Endometrium (tissue), 2 donors: ENCODE measurements around the gene SLC23A1.
"Not testable (repeated sequence)": the region's sequence is repeated elsewhere in the genome, so short reads cannot be mapped to it uniquely, and the experiment has no call there.

Experiments used
- FAIRE-seq: peaks from 2 replicates; lab custom pipeline; 2012; peaks lifted over from hg19 to GRCh38; lab: Jason Lieb, UNC
- donor health status: control.
- donor health status: control.

Gene SLC23A1

DNA sequence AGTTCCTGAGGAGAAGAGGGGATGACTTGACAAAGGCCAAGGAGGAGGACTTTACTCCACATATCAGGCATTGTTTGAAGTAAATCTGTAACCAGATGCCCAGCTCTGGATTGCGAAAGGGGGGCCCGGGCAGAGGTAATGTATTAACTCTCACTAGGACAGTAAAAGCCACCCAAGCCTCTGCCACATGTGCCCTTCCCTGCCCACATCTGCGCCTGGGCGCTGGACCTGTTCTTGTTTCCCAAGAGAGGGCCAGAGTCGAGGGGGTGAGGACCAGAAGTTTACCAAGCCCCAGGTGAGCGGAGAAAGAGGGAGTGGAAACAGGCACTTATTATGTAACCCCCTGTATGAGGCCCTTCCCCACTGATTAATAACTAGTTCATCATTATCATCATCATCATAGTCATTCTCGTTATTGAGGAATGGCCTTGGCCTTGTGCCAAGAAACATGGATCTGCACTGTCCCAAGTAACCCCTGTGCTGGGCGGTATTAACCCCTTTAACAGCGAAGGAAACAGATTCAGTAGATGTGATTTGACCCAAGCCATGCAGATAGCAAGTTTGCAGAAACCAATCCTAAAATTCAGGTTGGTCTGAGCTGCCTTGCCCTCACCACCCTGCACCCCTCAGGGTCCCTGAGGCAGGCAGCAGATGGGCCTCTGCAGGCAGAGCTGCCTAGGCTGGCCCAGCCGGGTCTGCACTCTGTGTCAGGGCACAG lies at the start of gene SLC23A1:
Gene SLC23A1, minus strand, starts transcription at position 23 of the 718 bp plus-strand sequence. CDS start 44 bp downstream, outside the sequence.
- no peak for FAIRE-seq

DNA sequence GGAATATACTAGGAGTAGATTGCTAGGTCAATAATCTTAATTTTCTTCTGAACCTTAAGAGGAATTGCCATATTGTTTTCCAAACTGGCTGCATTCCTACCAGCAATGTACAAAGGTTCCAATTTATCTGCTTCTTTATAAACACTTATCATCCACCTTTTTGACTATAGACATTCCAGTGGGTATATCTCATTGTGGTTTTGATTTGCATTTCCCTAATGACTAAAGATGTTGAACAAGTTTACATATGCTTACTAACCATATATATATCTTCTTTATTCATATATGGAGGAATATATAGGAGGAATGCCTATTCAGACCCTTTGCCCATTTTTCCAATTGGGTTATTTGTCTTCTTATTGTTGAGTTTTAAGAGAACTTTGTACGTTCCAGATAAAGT lies 48.6 kb upstream of the SLC23A1 start:
- FAIRE-seq, result no peak

DNA sequence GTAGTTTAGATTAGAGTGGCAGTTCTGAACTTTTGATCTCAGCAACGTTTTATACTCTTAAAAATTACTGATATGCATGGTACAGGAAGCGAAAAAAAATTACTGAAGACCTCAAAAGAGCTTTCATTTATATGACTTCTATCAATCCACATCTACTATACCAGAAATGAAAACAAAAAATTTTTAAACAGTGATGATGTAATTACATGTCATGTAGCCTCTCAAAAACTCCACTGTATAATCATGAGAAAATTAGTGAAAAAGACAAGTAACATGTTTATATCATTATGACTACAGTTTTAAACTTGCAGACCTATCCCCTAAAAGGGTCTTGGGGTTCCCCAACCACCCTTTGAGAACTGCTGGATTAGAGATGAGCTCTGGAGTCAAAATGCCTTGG lies 46.9 kb upstream of the SLC23A1 start:
- FAIRE-seq, result no peak

DNA sequence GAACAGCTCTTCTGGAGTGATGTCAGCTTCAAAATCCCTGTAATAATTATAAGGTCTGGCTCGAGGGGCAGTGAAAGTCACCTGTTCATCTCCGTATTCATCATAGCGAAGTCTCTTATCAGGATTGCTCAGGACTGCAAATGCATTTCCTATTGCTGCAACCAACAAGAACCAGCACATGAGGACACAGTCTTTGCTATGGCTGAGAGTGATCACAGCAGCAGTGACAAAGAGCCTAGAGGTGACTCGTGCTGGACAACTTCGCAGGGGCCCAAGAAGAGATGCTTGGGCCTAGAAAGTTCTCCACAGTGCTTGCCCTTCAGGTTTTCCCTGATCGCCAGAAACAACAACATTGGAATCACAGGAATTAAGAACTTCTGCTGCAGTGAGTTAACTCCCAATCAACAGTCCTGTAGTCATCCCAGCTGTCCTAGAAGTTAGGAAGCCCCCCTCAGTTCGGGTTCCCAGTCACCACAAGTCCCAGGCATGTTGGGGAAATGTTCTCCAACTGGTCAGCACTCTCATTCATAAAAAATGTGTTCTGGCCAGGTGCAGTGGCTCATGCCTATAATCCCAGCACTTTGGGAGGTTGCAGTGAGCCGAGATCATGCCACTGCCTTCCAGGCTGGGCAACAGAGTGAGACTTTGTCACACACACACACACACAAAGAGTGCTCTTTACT lies 43.2 kb upstream of the SLC23A1 start:
- no peak for FAIRE-seq

DNA sequence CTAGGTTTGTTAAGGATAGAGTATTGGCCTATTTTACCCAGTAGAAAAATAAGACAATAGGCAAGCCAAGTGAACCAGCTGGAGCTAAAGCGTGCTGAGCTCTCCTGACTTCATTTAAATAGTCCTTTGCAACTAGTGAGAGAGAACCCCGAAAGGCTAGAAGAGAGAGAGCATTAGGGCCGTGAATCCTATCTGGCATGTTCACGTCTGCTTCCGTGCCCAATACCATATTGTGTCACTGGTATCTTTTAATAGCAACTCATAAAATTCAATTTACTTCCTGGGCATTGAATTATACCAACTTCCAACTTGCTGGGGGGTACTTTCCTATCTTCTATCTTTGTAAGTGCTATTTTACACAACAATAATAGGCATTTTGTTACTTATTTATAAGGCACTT lies 42.4 kb upstream of the SLC23A1 start:
- no peak for FAIRE-seq

DNA sequence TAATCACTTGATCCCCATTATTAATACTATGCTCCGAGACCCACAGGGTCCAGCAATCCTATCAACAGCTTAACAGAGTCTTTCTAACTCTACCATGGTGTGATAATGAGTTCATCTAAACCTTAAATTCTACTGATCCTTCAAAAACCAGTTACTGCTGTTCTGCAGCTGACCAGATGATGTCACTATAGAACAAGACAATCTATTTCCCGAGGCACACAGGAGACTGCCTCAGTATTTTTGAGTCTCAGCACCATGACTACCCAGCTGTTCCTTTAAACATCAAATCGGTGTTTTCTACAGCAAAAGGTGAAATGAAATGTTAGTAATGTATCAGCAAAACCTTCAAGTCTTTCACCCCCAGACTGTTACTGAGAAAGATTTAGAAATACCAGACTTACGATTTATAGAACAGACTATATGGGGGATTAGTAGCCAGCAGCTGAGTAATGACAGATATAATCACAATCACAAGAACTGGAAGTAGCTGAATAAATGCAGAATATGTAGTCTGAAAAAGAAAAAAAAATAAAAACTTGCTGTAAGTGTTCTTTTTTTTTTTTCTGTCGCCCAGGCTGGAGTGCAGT lies 39.3 kb upstream of the SLC23A1 start:
- FAIRE-seq, result peak; percentile 79

DNA sequence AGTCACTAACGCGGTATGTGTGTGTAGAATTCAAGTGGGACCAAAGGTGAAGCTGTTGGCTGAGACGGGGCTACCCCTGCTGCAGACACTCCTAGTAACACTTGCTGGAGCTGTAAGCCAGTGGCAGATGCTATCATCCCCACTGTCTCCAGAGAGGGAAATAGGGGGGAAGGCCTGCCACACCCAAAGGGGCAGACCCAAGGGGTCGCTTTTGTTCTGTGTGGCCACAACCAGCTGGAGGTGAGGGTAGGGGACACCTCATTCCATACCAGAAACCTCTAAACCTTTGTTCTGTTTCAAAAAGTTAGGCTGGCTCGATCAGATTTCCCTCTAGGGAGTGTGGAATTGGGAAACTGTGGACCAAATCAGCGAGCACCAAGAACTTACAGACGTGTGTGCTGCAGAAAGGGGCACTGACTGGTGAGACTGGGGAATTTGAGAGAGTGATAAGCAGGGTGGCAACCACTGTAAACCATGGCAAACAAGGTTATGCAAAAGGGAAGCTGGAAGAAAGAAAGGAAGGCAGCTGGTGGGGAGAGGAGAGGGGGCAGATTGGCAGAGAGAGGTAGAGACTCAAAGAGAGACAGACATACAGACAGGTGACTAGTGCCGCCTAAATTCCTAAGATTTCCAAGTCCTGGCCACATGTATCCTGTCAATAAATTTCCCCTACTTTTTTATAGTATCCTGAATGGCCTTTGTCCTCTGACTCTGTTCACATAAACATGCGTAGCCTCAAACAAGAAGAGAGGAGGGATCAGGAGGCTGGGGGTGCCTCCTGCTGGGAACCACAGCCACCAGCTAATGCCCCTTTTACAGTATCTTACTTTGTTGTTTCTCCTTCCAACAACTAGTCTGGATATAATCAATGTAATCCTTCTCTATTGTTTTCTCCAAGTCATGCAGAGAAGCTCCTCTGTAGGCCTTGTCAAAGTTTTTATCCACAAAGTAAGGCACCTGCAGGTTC lies 36.4 kb upstream of the SLC23A1 start:
- FAIRE-seq, result no peak

DNA sequence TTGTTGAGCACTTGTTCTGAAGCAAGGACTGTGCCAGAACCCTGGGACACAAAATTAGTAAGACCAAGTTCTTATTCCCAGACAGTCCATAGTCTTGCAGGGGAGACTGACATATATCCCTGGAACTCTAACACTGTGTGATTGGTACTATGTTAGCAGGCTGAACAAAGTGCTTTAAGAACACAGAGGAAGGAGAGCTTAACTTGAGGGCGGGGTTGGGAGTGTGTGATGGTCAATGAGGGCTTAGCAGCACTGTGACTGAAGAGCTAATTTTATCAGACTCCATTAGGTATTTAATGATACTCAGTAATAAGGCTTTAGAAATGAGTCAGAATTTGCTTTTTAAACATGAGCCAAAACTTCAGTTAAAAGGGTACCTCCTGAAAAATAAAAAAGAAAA lies 35.7 kb upstream of the SLC23A1 start:
- no peak for FAIRE-seq

DNA sequence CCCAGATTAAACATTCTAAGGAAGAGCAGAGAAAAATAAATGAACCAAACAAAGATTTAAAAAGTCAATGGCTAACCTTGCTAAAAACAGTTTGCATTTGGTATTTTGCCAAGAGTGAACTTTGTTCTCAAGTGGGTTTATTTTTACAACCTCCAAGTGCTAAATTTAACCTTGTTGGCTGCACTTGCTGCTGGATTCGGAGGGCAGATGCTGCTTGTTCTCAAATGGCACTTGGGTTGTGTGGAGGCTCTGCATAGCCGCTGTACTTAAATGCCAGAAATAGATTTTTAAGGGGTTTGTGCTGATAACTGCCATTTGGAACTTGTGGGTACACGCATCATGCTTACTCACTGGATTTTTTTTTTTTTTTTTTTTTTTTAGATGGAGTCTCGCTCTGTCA lies 34.1 kb upstream of the SLC23A1 start:
- FAIRE-seq, result no peak

DNA sequence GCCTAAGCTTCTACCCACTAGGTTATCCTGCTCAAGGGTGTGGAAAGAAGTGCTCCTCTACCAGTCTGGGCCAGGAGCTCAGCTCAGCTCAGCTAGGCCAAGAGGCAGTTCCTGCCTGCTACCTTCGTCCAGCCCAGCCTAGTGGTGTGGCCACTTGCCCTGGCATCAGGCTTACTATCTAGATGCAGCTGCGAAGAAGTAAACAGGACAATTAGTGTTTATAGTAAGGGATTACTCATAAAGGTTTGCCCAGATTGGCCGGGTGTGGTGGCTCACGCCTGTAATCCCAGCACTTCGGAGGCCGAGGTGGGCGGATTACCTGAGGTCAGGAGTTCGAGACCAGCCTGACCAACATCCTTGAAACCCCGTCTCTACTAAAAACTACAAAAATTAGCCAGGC lies 33.6 kb upstream of the SLC23A1 start:
- FAIRE-seq, result no peak

DNA sequence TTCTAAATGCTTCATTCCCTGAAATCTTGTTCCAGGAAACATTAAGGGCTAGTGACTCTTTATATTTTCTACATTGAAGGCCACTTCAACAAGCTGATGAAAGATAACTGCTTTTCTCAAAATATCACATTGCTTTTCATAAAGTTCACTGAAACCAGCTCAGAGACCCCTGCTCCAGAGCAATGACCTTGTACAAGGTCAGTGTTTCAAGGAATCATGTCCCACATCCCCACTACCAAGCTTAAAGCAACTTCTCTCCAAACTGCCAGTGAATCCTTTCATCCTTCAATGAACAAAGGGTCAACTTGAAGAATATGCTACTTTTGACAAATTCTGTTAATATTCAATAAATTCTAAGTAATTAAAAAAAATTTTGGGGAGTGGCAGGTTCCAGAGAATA lies 32.8 kb upstream of the SLC23A1 start:
- no peak for FAIRE-seq

DNA sequence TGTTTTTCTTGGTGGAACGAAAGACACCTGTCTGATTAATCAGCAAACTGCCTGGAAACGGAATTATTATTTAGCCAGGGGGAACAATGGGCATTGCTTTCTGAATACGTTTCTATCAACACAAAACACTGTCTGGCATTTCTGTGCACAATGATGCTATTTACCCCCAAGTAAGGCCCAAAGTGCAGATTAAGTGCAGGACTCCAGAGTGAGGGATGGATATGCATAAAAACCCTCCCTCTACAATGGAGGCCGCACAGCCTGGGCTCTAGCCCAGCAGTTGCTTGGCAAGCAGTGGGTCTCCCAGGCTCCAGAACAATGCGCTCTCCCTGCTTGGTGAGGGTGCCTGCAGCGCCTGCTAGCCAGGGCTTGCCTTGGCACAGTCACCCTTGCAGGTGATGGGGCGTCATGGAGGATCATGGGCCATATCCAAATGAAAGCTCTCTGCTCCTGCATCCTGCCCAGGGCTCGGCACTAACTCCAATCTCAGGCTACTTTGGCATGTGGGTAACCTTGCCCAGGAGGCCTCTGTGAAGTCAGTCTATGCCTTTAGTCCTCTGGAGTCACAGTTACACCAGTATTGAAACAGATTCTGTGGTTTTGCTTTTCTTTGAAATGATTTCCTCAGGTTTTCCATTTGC lies 32.2 kb upstream of the SLC23A1 start:
- no peak for FAIRE-seq

DNA sequence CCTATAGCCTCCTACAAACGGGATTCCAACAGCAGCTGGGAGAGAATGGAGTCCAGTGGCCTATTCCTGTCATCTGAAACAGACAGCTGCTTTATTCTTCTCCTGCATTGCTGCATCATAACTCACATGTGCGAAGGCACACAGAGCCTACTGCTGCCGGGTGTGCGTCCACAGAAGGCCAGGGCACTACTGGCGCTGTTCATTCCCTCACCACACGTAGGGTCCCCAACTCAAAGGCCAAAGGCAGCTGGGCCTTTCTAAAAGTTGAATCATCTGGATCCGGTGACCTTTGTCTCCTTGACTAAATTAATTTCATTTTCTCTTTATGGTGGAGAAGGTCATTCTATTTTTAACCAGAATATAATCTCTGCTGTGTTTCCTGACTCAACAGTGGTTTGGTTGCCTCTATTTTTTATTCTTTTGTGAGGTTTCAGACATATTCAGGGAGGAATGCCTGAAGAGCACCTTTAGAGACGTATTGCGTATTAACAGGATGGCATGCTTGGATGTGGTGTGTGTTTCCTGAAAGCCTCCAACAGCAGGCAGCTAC lies 31.6 kb upstream of the SLC23A1 start:
- no peak for FAIRE-seq

DNA sequence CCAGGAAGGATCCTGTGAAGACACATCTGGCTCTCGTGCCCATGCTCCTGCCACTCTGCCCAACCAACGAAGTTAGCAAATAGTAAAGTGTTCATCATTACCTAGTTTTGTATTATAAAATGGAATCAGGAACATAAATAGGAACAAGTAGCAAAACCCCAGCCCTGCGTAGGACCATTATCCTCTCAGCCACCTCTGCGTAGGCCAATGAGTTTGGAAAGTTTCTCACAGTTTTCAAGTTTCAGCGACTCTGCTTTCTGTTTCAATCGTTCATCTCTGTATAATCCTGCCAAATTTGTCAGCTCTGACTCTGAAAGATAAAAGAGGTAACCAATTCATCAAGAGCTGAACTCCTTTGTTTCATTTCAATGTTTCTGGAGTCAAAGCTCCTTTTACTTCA lies 30.9 kb upstream of the SLC23A1 start:
- no peak for FAIRE-seq

DNA sequence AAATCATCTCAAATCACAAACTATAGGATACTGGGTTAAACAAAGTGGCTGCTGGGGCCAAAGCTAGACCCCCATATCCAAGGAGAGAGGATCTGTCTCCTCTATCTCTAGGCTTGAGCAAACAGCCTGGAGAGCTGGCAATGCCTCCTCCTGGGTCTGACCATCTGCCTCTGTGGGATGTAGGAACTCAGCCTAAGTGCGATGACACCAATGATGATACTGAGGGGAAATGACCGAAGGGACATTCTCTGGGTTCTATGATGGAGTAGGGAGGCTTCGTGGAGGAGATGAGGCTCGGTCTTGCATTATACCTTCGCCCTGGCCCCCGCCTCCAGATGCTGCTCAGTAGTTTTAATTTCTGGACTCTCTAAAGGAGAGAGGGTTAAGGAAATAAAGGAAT lies 30.1 kb upstream of the SLC23A1 start:
- FAIRE-seq, result no peak

DNA sequence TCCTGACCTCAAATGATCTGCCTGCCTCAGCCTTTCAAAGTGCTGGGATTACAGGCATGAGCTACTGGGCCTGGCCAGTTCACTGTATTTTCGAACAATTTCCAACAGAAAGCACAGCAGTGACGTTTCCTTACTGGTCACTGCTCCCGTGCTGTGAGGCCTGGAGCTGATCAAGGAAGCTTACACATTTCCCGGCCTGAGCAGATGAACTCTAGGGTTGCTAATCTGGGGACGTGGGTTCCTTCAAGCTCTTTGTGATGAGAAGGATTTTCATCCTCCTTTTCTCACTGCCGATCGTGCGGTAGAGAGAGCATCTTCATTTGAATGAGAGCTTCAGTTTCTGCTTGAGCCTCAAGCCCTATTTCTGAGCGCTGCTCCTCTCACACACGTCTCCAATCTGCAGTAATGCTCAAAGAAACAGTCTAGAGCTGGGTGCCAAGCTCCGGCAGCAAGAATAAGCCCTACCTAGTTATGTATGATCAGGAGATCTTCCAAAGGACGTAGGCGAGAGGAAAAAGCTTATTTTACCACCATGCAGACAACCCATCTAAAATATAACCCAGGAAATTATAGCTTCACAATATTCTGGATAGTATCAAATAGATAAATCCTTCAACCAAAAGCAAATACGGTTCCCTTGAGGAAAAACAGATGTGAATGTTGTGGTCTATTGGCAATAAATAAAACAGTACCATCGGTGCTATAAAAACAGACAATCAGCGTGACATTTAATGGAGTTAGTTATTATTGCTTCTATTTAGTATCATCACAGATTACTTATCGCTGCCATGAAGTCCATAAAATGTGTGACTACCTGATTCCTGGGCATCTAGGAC lies 28.1 kb upstream of the SLC23A1 start:
- FAIRE-seq, result peak; percentile 84

DNA sequence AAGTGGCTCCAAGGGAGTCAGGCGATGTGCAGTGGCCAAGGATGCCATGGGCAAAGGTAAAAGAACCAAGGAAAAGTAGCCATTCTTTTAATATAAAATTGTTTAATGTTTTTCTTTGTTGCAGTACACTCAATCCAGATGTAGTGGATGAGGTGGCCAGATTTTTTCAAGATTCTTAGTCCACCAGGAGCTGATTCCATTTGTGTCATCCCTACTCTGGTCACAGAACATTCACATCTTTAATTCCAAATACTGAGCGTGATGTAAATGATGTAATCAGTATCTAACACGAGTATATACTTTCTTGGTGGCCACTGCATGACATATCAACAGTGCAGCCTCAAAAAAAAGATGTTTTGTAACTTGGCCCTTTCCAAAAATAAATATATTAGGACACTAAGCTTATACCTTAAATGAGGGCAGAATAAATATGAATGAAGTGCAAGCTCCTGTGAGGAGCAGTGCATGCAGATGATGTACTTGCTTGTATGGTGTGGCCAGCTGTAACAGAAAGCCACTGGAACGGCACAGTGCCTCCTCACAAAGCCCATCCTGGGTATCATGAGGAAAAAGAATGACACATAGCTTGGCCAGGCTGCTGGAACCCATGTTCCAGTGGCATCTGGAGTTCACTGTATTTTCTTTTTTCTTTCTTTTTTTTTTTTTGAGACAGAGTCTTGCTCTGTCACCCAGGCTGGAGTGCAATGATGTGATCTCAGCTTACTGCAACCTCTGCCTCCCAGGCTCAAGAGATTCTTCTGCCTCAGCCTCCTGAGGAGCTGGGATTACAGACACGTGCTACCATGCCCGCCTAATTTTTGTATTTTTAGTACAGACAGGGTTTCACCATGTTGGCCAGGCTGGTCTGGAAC lies 27.3 kb upstream of the SLC23A1 start:
- FAIRE-seq, result no peak

DNA sequence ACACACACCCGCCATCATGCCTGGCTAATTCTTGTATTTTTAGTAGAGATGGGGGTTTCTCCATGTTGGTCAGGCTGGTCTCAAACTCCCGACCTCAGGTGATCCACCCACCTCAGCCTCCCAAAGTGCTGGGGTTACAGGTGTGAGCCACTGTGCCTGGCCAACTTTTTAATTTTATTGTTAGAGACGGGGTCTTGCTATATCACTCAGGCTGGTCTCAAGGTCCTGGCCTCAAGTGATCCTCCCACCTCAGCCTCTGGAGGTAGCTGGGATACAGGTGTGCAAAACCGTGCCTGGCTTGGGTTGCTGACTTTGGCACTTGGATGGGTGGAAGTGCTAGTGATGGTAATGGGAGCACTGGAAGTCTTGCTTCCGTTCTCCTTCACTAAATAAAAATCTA lies 26.0 kb upstream of the SLC23A1 start:
- FAIRE-seq, result not testable (repeated sequence)

DNA sequence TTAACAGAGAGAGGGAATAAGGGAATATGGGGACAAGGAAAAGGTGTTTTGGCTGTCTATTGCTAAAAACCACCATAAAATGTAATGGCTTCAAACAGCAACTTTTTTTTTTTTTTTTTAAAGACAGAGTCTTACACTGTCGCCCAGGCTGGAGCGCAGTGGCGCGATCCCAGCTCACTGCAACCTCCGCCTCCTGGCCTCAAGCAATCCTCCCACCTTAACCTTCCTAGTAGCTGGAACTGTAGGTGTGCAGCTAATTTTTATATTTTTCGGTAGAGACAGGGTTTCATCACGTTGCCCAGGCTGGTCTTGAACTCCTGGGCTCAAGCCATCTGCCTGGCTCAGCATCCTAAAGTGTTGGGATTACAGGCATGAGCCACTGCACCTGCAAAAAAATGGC lies 25.1 kb upstream of the SLC23A1 start:
- no peak for FAIRE-seq

DNA sequence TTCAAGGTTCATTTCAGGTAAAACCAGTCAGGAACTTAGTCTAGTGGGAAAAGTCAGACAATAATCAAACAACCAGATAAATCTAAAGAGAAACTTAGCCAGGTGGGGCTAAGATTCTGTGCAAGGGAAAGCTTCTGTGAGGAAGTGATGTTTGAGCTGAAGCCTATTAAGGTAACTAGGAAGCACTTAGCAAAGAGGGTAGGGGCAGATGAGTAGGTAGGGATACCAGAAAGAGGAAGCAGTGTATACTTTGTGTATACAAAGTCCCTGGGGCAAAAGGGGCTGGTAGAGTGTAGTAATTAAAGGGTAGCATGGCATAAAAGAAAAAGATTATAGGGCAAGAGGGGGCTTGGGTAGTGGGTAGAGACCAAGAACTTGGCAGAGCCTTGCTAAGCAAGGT lies 24.4 kb upstream of the SLC23A1 start:
- FAIRE-seq, result no peak
